ENCODE measurements around the gene TSC2. TPM values are rescaled to one million over a fixed set of nuclear protein-coding genes. Genes with fewer than 3 reads are reported as not detected.

TSC2 gene
- total and polyA plus RNA-seq, 8 donors, result 40.8 to 369 (median 76.0) TPM

GRCh38 chr16:2030036-2030435 lies 17.7 kb upstream of the TSC2 start:
- TF ChIP-seq POLR2AphosphoS5 (IDR thresholded peaks at IDR 0.05), result no peak
- TF ChIP-seq POLR2A (IDR thresholded peaks at IDR 0.05), result no peak
- TF ChIP-seq EP300 (IDR thresholded peaks at IDR 0.05), result no peak
- TF ChIP-seq CTCF (IDR thresholded peaks at IDR 0.05), result no peak
- Histone ChIP-seq H3K9me3 (no peaks in the 10 kb centered on the region), H3K4me1 (peaks cover 59 to 82% (median 77%) of the 10 kb centered on the region in 4 donors), H3K36me3 (peaks cover 4 to 27% (median 15%) of the 10 kb centered on the region in 4 donors), H3K27me3 (peaks cover 0 to 7% (median 0%) of the 10 kb centered on the region in 3 donors), H3K4me3 (peak overlapping the region in 3 of 4 donors; percentile 72 to 92 (median 83)), H3K27ac (peak overlapping the region in 3 of 5 donors; percentile 88 to 95 (median 92))
- 71 to 86% (median 85%) methylated on average over 1 to 11 of the region's 11 CpGs for WGBS, 5 donors
- intact Hi-C loops (cut with DNase I; ENCODE audit: low total_unique reads), result no loop called here
- no peak for DNase-seq

- peak overlapping the region in 1 of 4 donors; percentile 6 for H3K4me3 ChIP-seq
- H3K9me3 ChIP-seq, result no peaks in the 10 kb centered on the region
- peak in 1 of 2 donors; percentile 20 for DNase-seq
- 50 to 65% (median 57%) methylated on average over 10 to 11 of the region's 11 CpGs for WGBS, 5 donors
- peaks cover 0 to 7% (median 0%) of the 10 kb centered on the region in 3 donors for H3K27me3 ChIP-seq
- intact Hi-C loops (cut with DNase I; ENCODE audit: low total_unique reads), result no loop called here
- peaks cover 4 to 27% (median 15%) of the 10 kb centered on the region in 4 donors for H3K36me3 ChIP-seq
- H3K27ac ChIP-seq, result peak overlapping the region; percentile 34 to 95 (median 89)
- TF ChIP-seq EP300 (IDR thresholded peaks at IDR 0.05), result no peak
- TF ChIP-seq CTCF (IDR thresholded peaks at IDR 0.05), result no peak
- no peak for TF ChIP-seq POLR2AphosphoS5 (IDR thresholded peaks at IDR 0.05)
- no peak for TF ChIP-seq POLR2A (IDR thresholded peaks at IDR 0.05)
- peaks cover 67 to 88% (median 82%) of the 10 kb centered on the region in 4 donors for H3K4me1 ChIP-seq
Observed at GRCh38 chr16:2031081-2031577, 16.7 kb upstream of the TSC2 start.

- peak in 1 of 2 donors; percentile 48 for DNase-seq
- Histone ChIP-seq H3K4me3 (peak overlapping the region; percentile 31 to 41 (median 36)), H3K36me3 (peaks cover 12 to 32% (median 23%) of the 10 kb centered on the region in 4 donors)
Observed at GRCh38 chr16:2032285-2033056, 15.3 kb upstream of the TSC2 start.

More at GRCh38 chr16:2032285-2033056, 15.3 kb upstream of the TSC2 start:
- 48 to 68% (median 65%) methylated on average over 7 to 15 of the region's 15 CpGs for WGBS, 5 donors
- Histone ChIP-seq H3K27ac (peak overlapping the region; percentile 88 to 95 (median 90)), H3K4me1 (peaks cover 67 to 91% (median 85%) of the 10 kb centered on the region in 4 donors), H3K27me3 (peaks cover 0 to 1% (median 0%) of the 10 kb centered on the region in 3 donors), H3K9me3 (no peaks in the 10 kb centered on the region)
- TF ChIP-seq POLR2A (IDR thresholded peaks at IDR 0.05) (no peak), POLR2AphosphoS5 (IDR thresholded peaks at IDR 0.05) (no peak), CTCF (IDR thresholded peaks at IDR 0.05) (no peak)
- intact Hi-C loops (cut with DNase I; ENCODE audit: low total_unique reads), result no loop called here
